Esophagus muscularis mucosa (tissue), 4 donors: ENCODE measurements around the gene WDFY4. TPM values are rescaled to one million over a fixed set of nuclear protein-coding genes. Genes with fewer than 3 reads are reported as not detected.
"Not testable (repeated sequence)": the region's sequence is repeated elsewhere in the genome, so short reads cannot be mapped to it uniquely, and the experiment has no call there.

ENCODE experiments used
- DNase-seq: peaks from one replicate; pipeline ENCODE4 v3.0.0-alpha.2; 2017; ENCODE audit errors: extremely low spot score
- H3K27ac ChIP-seq, 4 donors: fragments of 200-600 bp; sonication (generic); replicated peaks in 1 of 4; 1 replicate in 3 of 4; 2 replicates in 1 of 4; pipeline ENCODE4 v1.5.1; 2016 to 2019; ENCODE audit warnings: mild to moderate bottlenecking in 1 of 4
- H3K27me3 ChIP-seq, 4 donors: fragments of 200-600 bp; sonication (generic); one replicate each; pipeline versions ENCODE4 v1.5.1 to v1.6.0; 2016 to 2019
- H3K36me3 ChIP-seq, 4 donors: fragments of 200-600 bp; sonication (generic); one replicate each; pipeline ENCODE4 v1.5.1; 2016 to 2019
- H3K4me1 ChIP-seq, 4 donors: fragments of 200-600 bp; sonication (generic); one replicate each; pipeline ENCODE4 v1.5.1; 2016 to 2019
- H3K4me3 ChIP-seq, 4 donors: fragments of 200-600 bp; sonication (generic); 1 replicate in 2 of 4; 2 replicates in 2 of 4; pipeline ENCODE4 v1.5.1; 2016 to 2019; ENCODE audit warnings: mild to moderate bottlenecking in 4 of 4, moderate library complexity in 1 of 4
- H3K9me3 ChIP-seq, 4 donors: fragments of 200-600 bp; sonication (generic); 1 replicate in 3 of 4; 2 replicates in 1 of 4; pipeline ENCODE4 v1.5.1; 2016 to 2019
- EP300 ChIP-seq: sonication (generic); formaldehyde crosslinking; IDR thresholded peaks from one replicate; pipeline ENCODE4 v1.6.1; 2017; ENCODE audit warnings: antibody characterized with exemption
- POLR2A ChIP-seq: fragments of 450-650 bp; IDR thresholded peaks from one replicate; pipeline ENCODE4 v1.6.1; 2017; ENCODE audit warnings: antibody characterized with exemption, moderate library complexity, mild to moderate bottlenecking, low read depth
- POLR2AphosphoS5 ChIP-seq, 2 donors: sonication (generic); formaldehyde crosslinking; IDR thresholded peaks; one replicate each; pipeline ENCODE4 v1.6.1; 2017; ENCODE audit warnings: antibody characterized with exemption in 2 of 2
- WGBS: methylation state at CpG from one replicate; pipeline ENCODE4 v1.1.5; 2018; 5-methylcytosine and 5-hydroxymethylcytosine counted together
- intact Hi-C: fragments of 100-400 bp; cut with DNase I; formaldehyde crosslinking; loops from one replicate; pipeline ENCODE4 v1.15.1; 2023
- total RNA-seq, 4 donors: library from RNA; depleted of rRNA; stranded (reverse); fragments of >200 nt; gene quantifications; one replicate each; pipeline versions ENCODE4 v1.1.0 to v1.2.1, GENCODE V29; 2016
- TF ChIP-seq, protein P1 (sequence below), 3 experiments: fragments of 200-600 bp in 2 of 3; fragments of 450-650 bp in 1 of 3; sonication (generic) in 2 of 3; IDR thresholded peaks; one replicate each; pipeline ENCODE4 v1.5.1; 2017 to 2019; ENCODE audit warnings: antibody characterized with exemption in 3 of 3, mild to moderate bottlenecking in 2 of 3, moderate library complexity in 1 of 3

Gene WDFY4
- total RNA-seq, 4 donors from 2014 or later, result 2.3 to 7.3 (median 5.2) TPM

DNA sequence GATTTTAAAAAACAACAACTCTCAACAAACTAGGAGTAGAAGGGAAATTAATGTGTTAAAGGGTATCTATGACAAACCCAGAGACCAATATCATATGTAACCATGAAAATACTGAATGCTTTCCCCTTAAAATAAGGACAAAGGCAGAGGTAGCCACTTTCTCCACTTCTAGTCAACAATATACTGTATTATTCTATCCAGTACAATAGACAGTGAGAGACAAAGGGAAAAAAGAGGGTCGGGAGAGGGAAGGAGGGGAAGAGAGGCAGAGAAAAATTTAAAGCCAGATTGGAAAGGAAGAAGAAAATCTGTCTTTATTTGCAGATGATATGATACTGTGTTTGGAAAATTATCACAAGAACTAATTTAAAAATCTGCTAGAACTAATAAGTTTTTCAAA is 39.1 kb upstream of the WDFY4 start:
- intact Hi-C loops, result no loop called here

DNA sequence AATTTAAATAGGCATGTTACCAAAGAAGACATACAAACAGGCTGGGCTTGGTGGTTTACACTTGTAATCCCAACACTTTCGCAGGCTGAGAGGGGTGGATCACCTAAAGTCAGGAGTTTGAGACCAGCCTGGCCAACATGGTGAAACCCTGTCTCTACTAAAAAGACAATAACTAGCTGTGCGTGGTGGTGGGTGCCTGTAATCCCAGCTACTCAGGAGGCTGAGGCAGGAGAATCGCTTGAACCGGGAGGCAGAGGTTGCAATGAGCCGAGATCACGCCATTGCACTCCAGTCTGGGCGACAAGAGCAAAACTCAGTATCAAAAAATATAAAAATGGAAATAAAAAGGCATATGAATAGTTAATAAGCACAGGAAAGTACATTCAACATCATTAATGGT is 37.6 kb upstream of the WDFY4 start:
- H3K27me3 ChIP-seq, H3K36me3 ChIP-seq, intact Hi-C loops, H3K27ac ChIP-seq, H3K4me3 ChIP-seq, DNase-seq, H3K9me3 ChIP-seq, H3K4me1 ChIP-seq: not testable (repeated sequence)
- 99% methylated on average over 7 of the region's 7 CpGs for WGBS

More for the DNA sequence above, 39.1 kb upstream of the WDFY4 start:
- Histone ChIP-seq H3K4me1 (no peaks in the 10 kb centered on the region), H3K27me3 (no peaks in the 10 kb centered on the region), H3K9me3 (peaks cover 0 to 7% (median 6%) of the 10 kb centered on the region in 4 donors), H3K36me3 (no peaks in the 10 kb centered on the region), H3K4me3 (no peak overlapping the region), H3K27ac (no peak overlapping the region)
- DNase-seq, result no peak
- TF ChIP-seq, protein P1, sequence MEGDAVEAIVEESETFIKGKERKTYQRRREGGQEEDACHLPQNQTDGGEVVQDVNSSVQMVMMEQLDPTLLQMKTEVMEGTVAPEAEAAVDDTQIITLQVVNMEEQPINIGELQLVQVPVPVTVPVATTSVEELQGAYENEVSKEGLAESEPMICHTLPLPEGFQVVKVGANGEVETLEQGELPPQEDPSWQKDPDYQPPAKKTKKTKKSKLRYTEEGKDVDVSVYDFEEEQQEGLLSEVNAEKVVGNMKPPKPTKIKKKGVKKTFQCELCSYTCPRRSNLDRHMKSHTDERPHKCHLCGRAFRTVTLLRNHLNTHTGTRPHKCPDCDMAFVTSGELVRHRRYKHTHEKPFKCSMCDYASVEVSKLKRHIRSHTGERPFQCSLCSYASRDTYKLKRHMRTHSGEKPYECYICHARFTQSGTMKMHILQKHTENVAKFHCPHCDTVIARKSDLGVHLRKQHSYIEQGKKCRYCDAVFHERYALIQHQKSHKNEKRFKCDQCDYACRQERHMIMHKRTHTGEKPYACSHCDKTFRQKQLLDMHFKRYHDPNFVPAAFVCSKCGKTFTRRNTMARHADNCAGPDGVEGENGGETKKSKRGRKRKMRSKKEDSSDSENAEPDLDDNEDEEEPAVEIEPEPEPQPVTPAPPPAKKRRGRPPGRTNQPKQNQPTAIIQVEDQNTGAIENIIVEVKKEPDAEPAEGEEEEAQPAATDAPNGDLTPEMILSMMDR (IDR thresholded peaks at IDR 0.05), result no peak
- TF ChIP-seq EP300, result no peak
- no peak for TF ChIP-seq POLR2A
- TF ChIP-seq POLR2AphosphoS5 (IDR thresholded peaks at IDR 0.05), result no peak
- WGBS, result 81% methylated on average over 1 of the region's 1 CpG

DNA sequence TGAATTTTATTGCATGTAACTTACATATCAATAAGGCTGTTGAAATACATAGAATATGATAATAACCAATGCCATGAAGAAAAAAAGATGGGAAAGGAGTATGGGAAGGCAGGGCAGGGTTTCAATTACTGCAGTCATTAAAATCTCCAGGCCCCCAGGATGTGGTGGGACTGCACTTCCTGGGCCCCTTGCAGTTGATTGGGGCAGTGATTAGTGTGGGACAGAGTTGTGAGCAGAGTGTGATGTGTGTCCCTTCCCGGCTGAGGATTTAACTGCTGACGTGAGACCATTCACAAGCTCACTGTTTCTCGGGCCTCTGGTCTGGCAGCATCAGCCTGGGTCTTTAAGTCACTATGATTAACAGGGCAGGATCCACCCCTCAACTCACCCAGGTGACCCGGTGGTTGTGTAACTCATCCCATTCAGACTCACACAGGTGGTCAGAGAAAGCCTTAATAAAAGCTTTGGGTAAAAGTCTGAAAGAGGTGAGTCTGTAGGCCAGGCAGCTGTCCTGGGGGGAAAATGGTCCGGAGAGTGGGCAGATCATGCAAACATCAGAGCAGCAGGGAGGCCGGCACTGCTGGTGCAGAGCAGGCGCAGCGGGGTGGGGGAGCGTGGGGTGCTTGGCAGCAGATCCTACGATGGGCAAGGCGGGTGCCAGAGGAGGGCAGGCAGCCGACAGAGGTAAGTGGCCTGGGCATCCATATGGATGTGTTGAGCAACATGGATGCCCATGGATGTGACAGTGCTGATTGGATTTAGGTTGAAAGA is 36.3 kb upstream of the WDFY4 start:
- TF ChIP-seq POLR2AphosphoS5 (IDR thresholded peaks at IDR 0.05), result no peak
- TF ChIP-seq, protein P1 (IDR thresholded peaks at IDR 0.05), result no peak
- TF ChIP-seq EP300, result no peak
- no peak for TF ChIP-seq POLR2A
- Histone ChIP-seq H3K4me3 (no peak overlapping the region), H3K36me3 (no peaks in the 10 kb centered on the region), H3K4me1 (no peaks in the 10 kb centered on the region), H3K27me3 (peaks cover 0 to 7% (median 0%) of the 10 kb centered on the region in 4 donors), H3K9me3 (no peaks in the 10 kb centered on the region), H3K27ac (no peak overlapping the region)
- intact Hi-C loops, result no loop called here
- peak; percentile 84 for DNase-seq
- WGBS, result 91% methylated on average over 12 of the region's 12 CpGs

DNA sequence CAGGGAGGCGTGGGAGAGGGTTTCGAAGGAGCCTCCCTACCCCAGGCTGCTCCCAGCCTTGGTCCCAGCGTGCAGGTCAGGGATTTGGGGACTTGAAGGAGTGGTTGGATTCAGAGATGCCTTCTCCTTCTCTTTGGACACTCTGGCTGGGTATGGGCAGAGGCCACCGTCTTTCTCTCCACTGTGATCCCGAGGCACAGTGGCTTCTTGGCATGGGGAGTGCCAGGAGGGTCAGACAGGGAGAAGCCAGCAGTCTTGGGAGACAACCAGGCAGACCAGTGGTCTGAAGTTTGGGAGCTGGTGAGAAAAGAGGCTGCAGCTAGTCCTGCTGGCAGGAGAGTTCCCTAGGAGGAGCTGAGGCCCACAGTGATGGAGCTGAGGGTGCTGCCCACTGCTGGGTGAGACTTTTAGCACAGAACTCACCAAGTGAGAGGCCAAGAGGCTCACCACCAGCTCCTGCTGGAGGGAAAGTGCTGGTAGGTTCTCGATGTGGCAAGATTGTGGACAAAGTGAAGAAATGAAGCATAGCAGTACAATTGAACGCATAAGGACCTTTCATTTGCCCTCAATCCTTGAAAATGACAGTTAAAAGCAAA is 35.2 kb upstream of the WDFY4 start:
- no peak overlapping the region for H3K4me3 ChIP-seq
- no peaks in the 10 kb centered on the region for H3K36me3 ChIP-seq
- no peaks in the 10 kb centered on the region for H3K4me1 ChIP-seq
- intact Hi-C loops, result no loop called here
- 82% methylated on average over 7 of the region's 7 CpGs for WGBS
- no peaks in the 10 kb centered on the region for H3K9me3 ChIP-seq
- peaks cover 0 to 7% (median 0%) of the 10 kb centered on the region in 4 donors for H3K27me3 ChIP-seq
- H3K27ac ChIP-seq, result no peak overlapping the region
- TF ChIP-seq, protein P1 (IDR thresholded peaks at IDR 0.05), result no peak
- TF ChIP-seq EP300, result no peak
- TF ChIP-seq POLR2AphosphoS5 (IDR thresholded peaks at IDR 0.05), result no peak
- no peak for TF ChIP-seq POLR2A
- DNase-seq, result peak; percentile 89

DNA sequence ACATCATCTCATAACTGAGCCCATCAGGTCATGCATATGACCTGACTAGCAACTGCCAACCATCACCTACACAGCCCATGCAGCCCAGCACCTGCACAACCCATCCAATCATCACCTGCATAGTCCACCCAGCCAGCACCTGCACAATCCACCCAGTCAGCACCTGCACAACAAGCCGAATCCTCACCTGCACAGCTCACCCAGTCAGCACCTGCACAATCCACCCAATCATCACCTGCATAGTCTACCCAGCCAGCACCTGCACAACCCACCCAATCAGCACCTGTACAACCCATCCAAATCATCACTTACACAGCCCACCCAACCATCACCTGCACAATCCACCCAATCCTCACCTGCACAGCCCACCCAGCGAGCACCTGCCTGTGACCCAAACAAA is 33.4 kb upstream of the WDFY4 start:
- DNase-seq, result no peak
- H3K27me3 ChIP-seq, result peaks cover 0 to 7% (median 0%) of the 10 kb centered on the region in 4 donors
- no peaks in the 10 kb centered on the region for H3K36me3 ChIP-seq
- peaks cover 10 to 13% (median 13%) of the 10 kb centered on the region in 4 donors for H3K4me1 ChIP-seq
- intact Hi-C loops, result loop anchor here (10.0 kb wide), 1 partner anchor 864 kb away; no protein-coding TSS in a partner anchor
- 95% methylated on average over 2 of the region's 2 CpGs for WGBS
- H3K9me3 ChIP-seq, result no peaks in the 10 kb centered on the region
- no peak overlapping the region for H3K4me3 ChIP-seq
- TF ChIP-seq POLR2A (no peak), EP300 (no peak), POLR2AphosphoS5 (IDR thresholded peaks at IDR 0.05) (no peak)
- TF ChIP-seq, protein P1 (IDR thresholded peaks at IDR 0.05), result no peak
- H3K27ac ChIP-seq, result no peak overlapping the region
